HG03066 (cell line): ENCODE results near the gene ZCRB1.
"Not testable (repeated sequence)": the region's sequence is repeated elsewhere in the genome, so short reads cannot be mapped to it uniquely, and the experiment has no call there.

Experiments used
- ATAC-seq: cut with Tn5 transposase; IDR thresholded peaks from one replicate; pipeline ENCODE4 v1.9.1; 2021; ENCODE audit warnings: low read depth; ENCODE audit not compliant: unreplicated experiment

The ZCRB1 gene, protein sequence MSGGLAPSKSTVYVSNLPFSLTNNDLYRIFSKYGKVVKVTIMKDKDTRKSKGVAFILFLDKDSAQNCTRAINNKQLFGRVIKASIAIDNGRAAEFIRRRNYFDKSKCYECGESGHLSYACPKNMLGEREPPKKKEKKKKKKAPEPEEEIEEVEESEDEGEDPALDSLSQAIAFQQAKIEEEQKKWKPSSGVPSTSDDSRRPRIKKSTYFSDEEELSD

DNA sequence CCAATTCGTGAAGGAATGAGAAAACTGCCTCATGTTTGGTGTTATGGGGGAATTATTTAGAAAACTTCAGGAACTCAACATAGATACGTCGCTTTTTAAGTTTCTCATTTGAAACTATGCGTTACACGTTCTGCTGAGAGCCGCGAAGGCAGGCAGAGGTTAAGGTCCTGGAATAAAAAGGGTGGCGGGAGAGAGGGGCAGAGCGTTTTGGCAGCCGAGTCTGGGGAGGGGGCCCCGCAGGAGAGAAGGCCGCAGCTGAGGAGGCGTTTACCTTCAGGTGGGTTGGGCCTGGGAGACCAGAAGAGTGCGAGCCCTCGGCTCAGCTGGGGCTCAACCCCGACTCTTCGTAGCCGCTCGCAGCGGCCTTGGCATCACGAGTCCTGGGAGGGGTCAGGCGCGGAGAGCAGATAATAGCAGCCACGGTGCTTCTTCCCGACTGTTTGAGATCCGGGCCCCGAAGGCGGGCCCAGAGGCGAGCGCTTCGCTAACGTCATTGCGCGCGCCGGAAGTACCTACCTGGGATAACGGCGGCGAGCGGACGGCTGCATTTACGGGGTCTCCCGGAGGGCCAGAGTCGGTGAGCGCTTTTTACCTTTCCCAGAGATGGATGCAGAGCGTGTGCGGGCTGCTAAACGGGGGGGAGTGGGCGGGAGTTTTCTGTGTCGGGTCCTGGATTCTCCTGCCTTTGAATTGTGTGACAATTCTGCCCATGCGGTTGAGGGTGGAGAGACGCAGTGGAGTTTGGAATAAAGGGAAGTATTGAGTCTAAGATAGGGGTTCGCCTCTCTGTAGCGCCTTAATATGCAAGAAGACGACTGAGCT, at the start of gene ZCRB1, which contains the start of gene PPHLN1:
Gene ZCRB1 (minus strand): TSS at position 442 of the 822 bp plus-strand sequence. CDS start 1,992 bp downstream, outside the sequence.
Gene PPHLN1 (plus strand): TSS at position 515 of the 822 bp plus-strand sequence. CDS start 9,736 bp downstream, outside the sequence.
- peak; percentile 90 for ATAC-seq

DNA sequence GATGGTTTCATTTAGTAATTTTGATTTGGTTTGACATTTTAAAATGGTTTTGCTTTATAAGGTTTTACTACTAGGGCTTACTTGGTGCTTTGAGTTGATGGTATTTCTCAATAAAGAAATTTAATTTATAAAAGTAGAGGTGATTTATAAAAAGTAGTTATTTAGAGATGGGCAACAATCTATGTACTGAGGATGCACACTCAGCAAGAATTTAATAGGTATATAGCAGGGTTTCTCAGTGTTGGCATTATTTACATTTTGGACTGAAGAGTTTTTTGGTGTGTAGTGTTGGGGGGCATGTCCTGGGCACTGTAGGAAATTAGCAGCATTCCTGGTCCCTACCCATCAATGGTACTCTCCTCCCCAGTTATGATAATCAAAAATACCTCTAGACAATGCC, 47.8 kb upstream of the ZCRB1 start:
- no peak for ATAC-seq

DNA sequence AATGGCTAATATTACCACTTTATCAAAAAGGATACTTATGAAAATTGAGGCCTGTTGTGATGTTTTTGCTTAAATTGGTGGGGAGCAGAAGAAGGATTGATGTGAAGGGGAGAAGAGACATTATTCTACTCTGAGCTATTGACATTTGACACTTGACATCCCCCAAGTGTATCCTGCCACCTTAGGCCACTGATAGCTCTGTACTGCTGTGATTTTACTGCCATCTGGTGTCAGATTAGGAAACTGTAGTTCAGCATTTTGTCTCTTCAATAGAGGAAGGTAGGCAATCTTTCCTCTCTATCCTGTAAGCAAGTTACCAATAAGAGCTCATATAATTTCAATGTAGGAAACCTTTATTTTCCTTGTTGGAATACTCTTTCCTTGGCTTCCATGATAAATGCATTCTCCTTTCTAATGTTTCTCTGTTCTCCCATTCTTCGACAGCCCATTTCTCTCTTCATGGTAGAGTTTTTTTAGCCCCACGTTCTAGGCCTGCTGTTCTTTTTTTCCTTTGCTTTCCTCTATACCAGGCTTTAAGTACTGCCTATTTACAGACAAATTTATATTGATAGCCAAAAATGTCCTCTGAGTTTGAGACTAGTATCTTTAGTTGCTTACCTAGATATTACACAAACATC, 46.4 kb upstream of the ZCRB1 start:
- ATAC-seq = peak; percentile 63

DNA sequence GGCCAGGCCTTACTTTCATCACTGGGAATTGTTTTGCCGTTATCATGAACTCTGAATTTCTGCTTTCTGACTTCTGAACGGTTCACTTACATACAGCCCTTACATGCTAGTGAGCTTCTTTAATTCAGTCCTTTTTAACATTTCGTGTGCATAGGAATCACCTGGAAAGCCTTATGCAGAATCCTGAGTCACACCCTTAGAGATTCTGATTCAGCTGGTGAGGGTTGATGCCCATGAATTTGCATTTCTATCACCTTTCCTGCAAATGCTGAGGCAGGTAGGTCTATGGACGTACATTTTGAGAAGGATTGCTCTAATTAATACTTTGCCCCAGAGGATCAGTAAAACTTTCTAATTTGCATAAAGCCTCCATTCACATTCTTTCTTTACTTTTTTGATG, 44.1 kb upstream of the ZCRB1 start:
- ATAC-seq = no peak

DNA sequence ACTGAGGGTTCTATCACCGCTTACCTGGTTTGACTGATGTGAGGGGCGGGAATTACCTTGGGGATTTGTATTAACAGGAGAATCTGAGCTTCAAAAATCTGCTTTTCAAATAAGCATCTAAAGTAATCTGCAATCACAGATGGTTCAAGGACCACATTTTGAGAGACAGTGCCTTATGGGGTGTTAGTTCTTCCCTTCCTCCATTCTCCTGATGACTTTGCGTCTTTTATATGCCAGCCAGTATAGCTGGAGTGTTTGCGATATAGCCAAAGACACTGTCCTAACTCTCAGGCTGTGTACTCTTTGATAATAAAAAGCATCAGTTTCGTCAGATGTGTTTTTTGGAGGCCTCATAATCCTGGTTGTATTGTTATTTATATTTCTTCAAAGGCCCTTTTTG, 39.6 kb upstream of the ZCRB1 start:
- ATAC-seq = no peak

DNA sequence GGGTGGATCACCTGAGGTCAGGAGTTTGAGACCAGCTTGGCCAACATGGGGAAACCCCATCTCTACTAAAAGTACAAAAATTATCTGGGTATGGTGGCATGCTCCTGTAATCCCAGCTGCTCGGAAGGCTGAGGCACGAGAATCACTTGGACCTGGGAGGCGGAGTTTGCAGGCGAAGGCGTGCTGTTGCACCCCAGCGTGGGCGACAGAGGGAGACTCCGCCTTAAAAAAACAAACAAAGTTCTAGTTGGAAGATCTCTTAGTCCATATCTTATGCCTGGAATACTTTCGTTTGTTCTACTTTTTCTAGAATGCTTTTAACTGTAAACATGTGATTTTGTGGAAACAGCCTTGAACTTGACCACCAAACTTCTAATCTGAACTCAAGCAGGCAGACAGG, 38.8 kb upstream of the ZCRB1 start:
- no peak for ATAC-seq

DNA sequence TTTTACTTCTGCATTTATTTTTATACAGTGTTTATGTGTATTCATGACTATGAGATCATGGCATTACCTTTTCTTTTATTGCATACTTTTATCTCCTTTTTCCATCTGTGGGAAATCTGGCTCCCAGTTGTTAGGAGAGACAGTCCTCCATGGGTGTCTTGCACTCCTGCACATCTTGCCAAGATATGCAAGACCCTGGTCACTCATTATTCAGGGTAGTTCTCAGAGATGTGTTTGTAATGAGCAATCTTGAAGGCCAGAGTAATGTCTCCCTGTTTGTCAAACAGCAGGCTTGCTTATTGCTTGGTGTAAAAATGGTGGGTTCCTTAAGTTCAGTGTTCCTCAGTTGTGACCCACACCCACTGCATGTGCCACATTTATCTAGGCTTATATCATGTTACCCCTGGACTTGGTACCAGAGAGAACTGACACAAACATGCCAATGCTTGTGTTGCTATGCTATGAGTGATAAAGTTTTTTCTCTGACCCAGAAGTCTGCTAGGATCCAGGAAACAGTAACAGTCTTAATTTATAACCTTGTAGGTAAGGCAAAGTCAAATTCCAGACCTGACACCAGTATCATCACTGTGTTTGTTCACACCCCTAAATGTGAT, 36.9 kb upstream of the ZCRB1 start:
- no peak for ATAC-seq

DNA sequence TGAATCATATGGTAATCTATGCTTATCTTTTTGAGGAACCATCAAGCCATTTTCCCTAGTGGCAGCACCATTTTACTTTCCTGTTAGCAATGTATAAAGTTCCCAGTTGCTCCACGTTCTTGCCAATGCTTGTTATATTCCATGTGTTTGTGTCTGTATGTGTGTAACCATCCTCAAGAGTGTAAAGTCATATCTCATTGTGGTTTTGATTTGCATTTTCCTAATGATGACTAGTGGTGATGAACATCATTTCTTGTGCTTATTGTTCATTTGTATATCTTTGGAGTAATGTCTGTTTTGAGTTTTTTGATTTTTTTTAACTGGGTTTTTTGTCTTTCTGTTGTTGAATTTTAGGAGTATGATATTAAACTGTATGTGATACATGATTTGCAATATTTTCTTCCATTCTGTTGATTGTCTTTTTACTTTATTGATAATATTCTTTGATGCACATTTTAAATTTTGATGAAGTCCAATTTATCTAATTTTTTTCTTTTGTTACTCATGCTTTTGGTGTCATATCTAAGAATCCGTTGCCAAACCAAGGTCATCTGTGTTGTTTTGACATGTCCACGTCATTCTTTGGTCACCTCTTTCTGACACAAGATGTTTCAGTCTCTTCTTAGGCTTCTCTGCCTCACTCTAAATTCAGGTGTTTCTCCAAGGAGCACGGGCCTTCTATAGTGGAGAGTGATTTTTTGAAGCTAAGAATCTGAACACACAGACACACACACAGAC, 36.2 kb upstream of the ZCRB1 start:
- ATAC-seq = no peak

DNA sequence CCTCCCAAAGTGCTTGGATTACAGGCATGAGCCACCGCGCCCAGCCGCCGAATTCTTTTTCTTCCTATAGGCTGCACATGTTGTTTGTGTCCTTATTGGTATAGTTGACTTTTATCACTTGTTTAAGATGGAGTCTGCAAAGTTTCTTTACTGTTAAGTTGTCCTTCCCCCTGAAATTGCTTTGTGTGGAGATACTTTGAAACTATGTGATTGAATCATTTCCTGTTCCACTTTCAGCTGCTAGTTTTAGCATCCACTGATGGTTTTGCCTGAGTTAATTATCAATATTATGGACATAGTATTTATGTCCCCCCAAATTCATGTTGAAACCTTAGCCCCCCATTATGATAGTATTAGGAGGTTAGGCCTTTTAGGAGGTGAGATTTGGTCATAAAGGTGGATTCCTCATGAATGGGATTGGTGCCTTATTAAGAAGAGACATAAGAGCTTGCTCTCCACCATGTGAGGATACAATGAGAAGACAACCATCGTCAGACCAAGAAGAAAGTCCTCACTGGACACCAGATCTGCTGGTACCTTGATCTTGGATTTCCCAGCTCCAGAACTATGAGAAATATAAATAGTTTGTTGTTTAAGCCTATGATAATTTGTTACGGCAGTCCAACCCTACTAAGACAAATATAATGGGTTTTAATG, 35.0 kb upstream of the ZCRB1 start:
- peak; percentile 89 for ATAC-seq

DNA sequence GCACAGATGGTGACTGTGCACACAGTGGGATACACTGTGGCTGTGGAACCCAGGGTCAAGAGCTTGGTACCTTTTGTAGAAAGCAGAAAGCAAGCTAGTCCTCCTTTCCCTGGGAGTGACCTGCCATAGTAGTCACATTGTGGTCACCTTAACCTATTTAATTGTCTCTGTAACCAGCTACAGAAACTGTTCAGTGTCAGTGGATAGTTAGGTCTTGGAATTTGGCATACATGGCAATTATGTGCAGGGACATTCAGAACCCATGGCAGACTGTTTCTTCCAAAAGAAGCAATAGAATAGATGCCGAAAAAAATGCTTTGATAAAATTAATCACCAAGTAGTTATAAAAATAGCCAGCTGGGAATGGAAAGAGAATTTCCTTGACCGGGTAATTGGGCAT, 30.4 kb upstream of the ZCRB1 start:
- ATAC-seq = no peak

DNA sequence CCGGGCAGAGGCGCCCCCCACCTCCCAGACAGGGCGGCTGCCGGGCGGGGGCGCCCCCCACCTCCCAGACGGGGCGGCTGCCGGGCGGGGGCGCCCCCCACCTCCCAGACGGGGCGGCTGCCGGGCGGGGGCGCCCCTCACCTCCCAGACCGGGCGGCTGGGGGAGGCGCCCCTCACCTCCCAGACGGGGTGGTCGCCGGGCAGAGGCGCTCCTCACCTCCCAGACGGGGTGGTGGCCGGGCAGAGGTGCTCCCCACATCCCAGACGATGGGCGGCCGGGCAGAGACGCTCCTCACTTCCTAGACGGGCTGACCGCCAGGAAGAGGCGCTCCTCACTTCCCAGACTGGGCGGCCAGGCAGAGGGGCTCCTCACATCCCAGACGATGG, 24.1 kb upstream of the ZCRB1 start:
- ATAC-seq = not testable (repeated sequence)

DNA sequence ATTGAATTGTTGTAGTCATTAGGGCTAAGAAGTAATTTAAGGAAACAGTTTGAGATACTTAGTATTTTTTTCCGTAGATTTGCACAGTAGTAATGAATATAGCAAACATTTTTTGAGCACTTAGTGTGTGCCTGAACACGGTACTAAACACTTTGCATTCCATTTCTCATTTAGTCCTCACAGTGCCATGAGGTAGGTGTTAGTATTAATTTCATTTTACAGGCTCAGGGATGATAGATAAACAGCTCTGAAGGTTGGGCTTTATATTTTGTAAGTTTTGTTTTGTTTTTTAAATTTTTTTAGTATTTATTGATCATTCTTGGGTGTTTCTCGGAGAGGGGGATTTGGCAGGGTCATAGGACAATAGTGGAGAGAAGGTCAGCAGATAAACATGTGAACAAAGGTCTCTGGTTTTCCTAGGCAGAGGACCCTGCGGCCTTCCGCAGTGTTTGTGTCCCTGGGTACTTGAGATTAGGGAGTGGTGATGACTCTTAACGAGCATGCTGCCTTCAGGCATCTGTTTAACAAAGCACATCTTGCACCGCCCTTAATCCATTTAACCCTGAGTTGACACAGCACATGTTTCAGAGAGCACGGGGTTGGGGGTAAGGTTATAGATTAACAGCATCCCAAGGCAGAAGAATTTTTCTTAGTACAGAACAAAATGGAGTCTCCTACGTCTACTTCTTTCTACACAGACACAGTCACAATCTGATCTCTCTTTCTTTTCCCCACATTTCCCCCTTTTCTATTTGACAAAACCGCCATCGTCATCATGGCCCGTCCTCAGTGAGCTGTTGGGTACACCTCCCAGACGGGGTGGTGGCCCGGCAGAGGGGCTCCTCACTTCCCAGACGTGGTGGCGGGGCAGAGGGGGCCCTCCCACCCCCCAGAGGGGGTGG, 23.5 kb upstream of the ZCRB1 start:
- ATAC-seq = not testable (repeated sequence)

DNA sequence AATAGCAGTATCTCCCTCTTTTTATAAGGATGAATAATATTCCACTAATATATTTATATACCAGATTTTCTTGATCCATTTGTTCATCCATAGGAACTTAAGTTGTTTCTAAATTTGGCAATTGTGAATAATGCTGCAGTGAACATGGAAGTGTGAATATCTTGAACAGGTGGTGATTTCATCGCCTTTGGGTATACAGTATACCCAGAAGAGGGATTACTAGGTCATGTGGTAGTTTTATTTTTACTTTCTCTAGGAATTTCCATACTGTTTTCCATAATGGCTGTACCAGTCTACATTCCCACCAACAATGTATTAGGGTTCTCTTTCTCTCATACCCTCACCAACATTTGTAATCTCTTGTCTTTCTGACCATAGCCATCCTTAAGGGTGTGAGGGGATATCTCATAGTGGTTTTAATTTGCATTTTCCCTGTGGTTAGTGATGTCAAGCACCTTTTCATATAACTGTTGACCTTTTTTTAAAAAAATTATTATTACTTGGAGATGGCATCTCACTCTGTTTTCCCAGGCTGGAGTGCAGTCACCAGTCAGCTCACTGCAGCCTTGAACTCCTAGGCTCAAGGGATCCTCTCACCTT, 20.6 kb upstream of the ZCRB1 start:
- no peak for ATAC-seq

DNA sequence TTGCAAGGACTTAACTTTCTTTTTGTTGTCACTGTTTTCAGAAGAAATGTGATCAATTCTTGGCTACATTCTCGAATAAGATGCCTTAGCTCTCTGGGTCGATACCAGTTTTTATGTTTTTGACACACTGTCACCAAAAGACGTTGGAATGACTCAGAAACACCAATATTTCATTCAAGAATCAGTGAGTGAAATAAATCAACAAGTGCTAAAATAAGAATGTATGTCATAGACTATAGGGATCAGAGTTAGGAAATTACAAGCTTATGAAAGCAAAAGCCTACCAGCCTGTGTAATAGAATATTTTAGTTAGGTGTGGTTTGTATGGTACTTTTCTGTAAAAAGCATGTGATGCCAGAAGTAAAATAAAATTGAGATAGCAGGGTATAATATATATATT, 17.8 kb upstream of the ZCRB1 start:
- no peak for ATAC-seq

DNA sequence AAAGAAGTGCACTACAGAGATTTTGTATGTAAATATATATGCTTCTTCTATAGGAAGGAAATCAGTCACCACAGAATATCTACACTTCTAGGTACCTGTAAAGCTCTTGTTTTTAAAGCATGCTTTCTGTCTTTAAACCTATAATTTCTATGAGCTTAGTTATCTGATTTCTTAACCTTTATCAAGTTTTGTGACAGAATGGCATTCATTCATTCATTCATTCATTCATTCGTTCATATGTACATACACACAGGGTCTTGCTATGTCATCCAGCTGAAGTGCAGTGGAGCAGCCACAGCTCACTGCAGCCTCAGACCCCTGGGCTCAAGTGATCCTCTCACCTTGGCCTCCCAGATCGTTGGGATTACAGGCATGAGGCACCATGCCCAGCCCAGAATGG, 16.1 kb upstream of the ZCRB1 start:
- ATAC-seq = no peak

DNA sequence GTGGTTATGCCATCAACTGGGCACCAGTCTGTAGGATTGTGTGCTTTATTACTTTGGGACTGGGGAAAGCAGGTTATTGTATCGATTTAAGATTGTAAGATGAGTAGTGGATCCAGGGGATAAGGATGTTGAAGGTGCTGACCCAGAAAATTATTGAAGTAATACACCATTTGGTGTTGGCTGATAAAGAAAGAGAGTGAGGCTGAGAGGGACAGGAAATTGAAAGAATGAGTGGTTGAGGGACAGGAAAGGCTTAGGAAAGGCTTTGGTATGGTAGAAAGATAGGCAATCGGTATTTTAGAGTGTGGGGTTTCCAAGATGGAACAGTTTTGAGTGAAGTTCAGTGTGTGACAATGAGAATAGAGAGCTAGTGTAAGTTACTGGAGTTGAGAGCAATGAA, 12.4 kb upstream of the ZCRB1 start:
- ATAC-seq = no peak

DNA sequence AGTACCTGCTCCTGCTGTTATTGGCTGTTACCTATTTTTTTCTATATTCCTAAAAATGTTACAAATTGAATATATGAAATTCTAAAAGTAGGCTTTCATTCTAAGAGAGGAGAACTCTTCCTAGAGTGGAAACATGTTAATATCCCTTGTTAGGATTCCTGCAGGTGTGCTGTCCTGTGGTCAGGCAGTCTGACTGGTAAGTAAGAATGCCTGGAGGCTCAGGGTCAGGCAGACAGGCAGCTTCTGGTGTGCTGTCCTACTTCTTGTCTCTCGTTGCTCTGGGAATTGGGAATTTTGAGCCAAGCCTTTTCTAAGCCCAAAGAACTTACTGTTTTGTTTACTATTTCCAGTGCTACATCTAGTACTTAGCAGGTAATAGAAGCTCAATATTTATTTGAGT, 10.4 kb upstream of the ZCRB1 start:
- no peak for ATAC-seq
